Measurements from ENCODE around the gene DIAPH3. TPM values are rescaled to one million over a fixed set of nuclear protein-coding genes. Genes with fewer than 3 reads are reported as not detected.

The DIAPH3 gene
- total RNA-seq, 4 donors from 2014 or later: 0.27 to 3.9 (median 2.1) TPM

DNA sequence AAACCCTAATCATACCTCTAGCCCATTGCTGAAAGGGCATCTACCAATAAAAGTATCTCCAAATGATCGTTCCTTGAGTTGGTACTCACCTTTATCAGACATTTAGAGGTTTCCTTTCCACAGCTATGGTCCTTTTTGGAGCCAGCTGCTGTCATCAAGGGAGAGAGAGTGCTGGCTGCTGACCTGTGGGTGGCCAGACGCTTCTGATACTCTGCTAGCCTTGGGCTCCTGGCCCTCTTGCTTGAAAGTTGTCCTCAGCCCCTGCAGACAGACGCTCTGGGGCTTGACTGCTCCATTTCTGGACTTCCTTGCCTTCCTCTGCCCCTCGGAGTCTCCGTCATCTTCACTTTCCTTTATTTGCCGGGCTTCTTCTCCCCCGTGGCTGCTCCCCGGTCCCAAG lies 499.1 kb downstream of the DIAPH3 start:
- intact Hi-C loops (cut with DNase I; ENCODE audit: low total_unique reads): no loop called here
- DNase-seq (ENCODE audit: low spot score in 2 of 2): no peak
- no peak overlapping the region for H3K4me3 ChIP-seq (ENCODE audit: low read depth, poor library complexity, severe bottlenecking)
- WGBS, 2 donors: 66 to 67% methylated on average over 8 of the region's 8 CpGs
- no peak for TF ChIP-seq POLR2A (IDR thresholded peaks at IDR 0.05)
- TF ChIP-seq, protein P1, sequence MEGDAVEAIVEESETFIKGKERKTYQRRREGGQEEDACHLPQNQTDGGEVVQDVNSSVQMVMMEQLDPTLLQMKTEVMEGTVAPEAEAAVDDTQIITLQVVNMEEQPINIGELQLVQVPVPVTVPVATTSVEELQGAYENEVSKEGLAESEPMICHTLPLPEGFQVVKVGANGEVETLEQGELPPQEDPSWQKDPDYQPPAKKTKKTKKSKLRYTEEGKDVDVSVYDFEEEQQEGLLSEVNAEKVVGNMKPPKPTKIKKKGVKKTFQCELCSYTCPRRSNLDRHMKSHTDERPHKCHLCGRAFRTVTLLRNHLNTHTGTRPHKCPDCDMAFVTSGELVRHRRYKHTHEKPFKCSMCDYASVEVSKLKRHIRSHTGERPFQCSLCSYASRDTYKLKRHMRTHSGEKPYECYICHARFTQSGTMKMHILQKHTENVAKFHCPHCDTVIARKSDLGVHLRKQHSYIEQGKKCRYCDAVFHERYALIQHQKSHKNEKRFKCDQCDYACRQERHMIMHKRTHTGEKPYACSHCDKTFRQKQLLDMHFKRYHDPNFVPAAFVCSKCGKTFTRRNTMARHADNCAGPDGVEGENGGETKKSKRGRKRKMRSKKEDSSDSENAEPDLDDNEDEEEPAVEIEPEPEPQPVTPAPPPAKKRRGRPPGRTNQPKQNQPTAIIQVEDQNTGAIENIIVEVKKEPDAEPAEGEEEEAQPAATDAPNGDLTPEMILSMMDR (IDR thresholded peaks at IDR 0.05): no peak

DNA sequence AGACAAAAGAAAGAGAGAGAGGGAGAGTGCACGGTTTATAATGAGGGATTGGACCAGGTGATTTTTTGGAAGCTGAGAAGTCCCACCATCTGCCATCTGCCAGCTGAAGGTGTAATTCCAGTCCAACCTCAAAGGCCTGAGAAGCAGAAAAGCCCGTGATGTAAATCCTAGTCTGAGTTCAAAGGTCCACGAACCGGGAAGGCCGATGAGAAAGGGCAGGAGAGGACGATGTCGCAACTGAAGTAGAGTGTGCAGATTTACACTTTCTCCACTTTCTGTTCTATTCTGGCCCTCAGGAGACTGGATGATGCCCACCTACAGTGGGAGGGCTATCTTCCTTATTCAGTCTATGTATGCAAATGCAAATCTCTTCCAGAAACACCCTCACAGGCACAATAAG lies 500.0 kb downstream of the DIAPH3 start:
- intact Hi-C loops (cut with DNase I; ENCODE audit: low total_unique reads): no loop called here
- 97 to 98% methylated on average over 7 of the region's 7 CpGs for WGBS, 2 donors

DNA sequence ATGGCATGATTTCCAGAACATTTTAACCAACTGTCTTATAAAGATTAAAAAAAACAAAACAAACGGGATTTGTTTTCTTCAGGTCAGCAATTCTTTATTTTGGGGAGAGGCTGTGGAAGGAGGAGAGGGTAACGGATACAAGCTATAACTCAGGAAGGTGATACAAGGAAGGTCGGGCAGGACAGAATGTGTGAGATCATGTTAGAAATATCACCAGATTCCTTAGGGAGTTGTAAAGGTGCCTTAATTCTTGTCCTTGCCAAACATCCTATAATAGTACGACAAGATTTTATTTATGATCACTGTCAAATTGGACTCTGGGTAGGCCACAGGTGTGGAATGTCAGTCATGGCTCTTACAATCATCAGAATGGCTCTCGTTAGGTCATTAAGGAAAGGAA lies 503.1 kb downstream of the DIAPH3 start:
- DNase-seq (ENCODE audit: low spot score in 2 of 2): no peak
- TF ChIP-seq, protein P1 (IDR thresholded peaks at IDR 0.05): no peak
- TF ChIP-seq POLR2A (IDR thresholded peaks at IDR 0.05): no peak
- intact Hi-C loops (cut with DNase I; ENCODE audit: low total_unique reads): no loop called here
- 83 to 84% methylated on average over 5 of the region's 5 CpGs for WGBS, 2 donors
- no peak overlapping the region for H3K4me3 ChIP-seq (ENCODE audit: low read depth, poor library complexity, severe bottlenecking)

More for the DNA sequence above, 500.0 kb downstream of the DIAPH3 start:
- no peak overlapping the region for H3K4me3 ChIP-seq (ENCODE audit: low read depth, poor library complexity, severe bottlenecking)
- TF ChIP-seq POLR2A (IDR thresholded peaks at IDR 0.05): no peak
- TF ChIP-seq, protein P1 (IDR thresholded peaks at IDR 0.05): no peak
- DNase-seq (ENCODE audit: low spot score in 2 of 2): no peak

DNA sequence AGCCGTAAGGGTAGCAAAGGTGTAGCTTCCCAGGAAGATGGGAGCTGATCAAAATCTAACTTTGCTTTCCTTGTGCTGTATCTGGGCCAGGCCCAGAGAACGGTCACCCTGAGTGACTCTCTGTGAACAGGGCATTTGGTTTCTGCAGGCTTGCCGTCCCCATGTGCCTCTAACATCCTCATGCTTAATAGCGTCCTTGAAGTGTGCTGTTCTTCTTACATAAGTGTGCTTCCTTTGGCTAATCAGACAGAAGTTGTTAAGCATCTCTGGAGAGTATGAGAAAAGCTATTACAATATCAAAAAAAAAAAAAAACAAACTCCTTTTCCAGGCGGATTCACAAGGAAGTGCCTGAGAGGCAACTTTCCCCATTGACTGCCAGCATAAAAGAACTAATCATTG lies 503.7 kb downstream of the DIAPH3 start:
- intact Hi-C loops (cut with DNase I; ENCODE audit: low total_unique reads): no loop called here
- no peak for DNase-seq (ENCODE audit: low spot score in 2 of 2)
- WGBS, 2 donors: 77 to 80% methylated on average over 5 of the region's 5 CpGs
- TF ChIP-seq, protein P1 (IDR thresholded peaks at IDR 0.05): no peak
- TF ChIP-seq POLR2A (IDR thresholded peaks at IDR 0.05): no peak
- H3K4me3 ChIP-seq (ENCODE audit: low read depth, poor library complexity, severe bottlenecking): no peak overlapping the region

DNA sequence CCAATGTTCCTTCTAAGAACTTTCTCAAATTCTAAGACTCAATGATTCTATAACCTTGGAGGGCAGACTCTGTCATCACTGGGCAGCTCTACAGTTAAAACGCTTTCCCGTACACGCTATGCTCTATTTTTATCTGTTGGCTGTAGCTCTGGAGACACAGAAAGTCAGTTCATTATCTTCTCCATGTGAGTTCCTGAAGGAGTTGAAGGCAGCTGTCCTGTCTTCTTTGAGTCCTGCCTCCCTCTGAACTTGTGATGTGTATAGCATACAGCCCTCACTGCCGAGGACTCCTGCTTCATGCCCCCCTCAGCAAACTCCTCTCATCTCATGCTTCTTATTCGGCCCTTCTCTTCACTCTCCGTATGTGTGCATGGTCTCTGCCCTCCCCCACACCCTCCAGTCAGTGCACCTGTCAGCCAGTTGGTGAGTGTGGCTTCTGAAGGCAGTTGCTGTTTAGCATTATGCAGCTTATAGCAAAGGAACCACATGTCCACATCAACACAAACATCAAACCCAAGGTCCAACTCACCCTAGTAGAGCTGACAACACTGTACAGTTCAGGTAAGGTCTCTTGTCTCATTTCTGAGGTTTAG lies 504.9 kb downstream of the DIAPH3 start:
- intact Hi-C loops (cut with DNase I; ENCODE audit: low total_unique reads): no loop called here
- TF ChIP-seq, protein P1 (IDR thresholded peaks at IDR 0.05): no peak
- no peak for TF ChIP-seq POLR2A (IDR thresholded peaks at IDR 0.05)
- H3K4me3 ChIP-seq (ENCODE audit: low read depth, poor library complexity, severe bottlenecking): no peak overlapping the region
- no peak for DNase-seq (ENCODE audit: low spot score in 2 of 2)
- WGBS, 2 donors: 69 to 75% methylated on average over 6 of the region's 6 CpGs

Data from lower leg skin (tissue), 4 donors.